ENCODE results near the gene FOXN4.

The FOXN4 gene

DNA sequence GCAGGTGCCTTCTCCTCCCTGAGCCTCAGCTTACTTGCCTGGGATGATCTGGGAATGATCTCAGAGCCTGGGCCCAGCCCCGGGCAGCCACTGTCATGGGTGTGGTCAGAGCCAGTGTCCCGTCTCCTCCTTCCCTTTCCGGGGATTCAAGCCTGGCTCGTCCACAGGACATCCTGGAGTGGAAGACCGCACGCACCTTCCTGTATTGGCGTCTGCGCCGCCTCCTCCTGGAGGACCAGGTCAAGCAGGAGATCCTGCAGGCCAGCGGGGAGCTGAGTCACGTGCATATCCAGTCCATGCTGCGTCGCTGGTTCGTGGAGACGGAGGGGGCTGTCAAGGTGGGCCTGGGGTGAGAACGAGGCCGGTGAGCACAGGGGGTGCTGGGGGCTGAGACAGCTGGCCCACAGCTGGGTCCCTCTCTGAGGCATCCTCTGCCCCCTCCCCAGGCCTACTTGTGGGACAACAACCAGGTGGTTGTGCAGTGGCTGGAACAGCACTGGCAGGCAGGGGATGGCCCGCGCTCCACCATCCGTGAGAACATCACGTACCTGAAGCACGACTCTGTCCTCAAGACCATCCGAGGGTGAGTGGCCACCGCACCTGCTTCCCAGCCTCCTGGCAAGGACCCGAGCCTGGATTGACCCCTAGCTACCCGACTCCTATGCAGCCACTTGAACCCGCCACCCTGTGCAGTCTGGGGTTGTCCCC lies 44.0 kb downstream of the FOXN4 start:
- no peak overlapping the region for H3K4me3 ChIP-seq (ENCODE audit: low read length)
- no peak for TF ChIP-seq ZNF274 (IDR thresholded peaks at IDR 0.05; ENCODE audit: low read depth, low read length)

DNA sequence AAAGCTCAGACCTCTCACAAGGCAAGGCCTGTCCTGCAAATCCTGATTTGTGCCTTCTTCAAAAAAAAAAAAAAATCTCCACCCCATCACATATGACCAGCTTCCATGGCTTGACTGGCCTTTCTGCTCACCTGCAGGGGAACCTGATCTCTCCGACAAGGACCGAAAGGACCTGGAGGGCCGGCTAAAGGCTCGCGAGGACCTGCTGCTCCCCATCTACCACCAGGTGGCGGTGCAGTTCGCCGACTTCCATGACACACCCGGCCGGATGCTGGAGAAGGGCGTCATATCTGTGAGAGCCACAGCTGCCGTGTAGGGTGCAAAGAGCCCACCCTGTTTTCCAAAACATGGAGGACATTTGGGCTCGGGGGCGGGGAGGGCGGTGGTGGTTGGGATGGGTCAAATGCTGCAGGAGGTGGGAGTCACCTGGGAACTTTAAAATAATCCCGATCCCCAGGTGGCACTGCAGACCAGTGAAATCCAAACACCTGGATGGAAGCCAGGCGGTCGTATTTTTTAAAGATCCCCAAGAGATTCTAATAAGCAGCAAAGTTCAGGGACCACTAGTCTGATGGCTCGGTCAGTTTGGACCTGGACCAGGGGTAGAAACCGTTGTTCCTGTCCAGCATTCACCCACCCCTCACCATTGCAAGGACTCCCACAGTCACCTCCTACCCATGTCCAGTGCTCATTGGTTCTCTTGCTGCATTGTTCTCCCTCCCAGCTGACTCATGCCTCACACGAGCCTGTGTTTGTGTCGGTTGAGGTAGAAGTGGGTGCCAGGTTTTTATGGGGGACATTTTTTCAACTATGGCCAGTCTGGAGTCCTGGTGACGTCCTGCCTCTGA lies 44.8 kb downstream of the FOXN4 start:
- TF ChIP-seq ZNF274 (IDR thresholded peaks at IDR 0.05; ENCODE audit: low read depth, low read length), result no peak
- no peak overlapping the region for H3K4me3 ChIP-seq (ENCODE audit: low read length)

DNA sequence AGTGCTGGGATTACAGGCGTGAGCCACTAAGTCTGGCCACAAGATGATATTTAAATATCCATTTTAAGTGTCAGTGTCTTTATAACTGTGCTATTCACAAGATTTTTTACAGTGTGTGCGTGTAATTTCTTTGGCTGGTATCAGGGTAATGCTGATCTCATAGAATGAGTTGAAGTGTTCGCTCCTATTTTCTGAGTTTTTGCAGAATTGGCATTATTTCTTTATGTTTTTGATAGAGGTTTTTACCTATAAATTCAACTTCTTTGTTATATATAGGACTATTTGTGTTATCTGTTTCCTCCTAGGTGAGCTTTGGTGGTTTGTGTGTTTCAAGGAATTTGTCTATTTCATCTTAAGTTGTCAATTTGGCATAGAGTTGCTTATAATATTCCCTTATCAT lies 45.6 kb downstream of the FOXN4 start:
- no peak overlapping the region for H3K4me3 ChIP-seq (ENCODE audit: low read length)
- no peak for TF ChIP-seq ZNF274 (IDR thresholded peaks at IDR 0.05; ENCODE audit: low read depth, low read length)

DNA sequence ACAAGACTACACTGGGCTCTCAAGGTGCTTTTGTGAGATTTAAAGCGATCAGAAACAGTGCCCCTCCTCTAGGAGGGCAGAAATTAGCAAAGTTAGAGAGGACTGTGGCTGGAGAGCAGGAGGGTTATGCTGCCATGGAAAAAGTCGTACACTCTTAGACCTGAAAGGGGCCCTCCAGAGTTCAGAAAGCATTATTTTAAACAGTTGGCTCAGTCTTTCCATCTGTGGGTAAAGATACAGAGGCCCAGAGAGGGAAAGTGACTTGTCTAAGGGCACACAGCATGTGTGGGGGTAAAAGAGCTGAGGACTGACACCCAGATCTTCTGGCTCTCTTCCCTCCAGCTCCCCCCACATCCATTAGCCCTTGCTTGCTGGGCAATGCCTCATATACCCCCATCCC lies 47.1 kb downstream of the FOXN4 start:
- TF ChIP-seq ZNF274 (IDR thresholded peaks at IDR 0.05; ENCODE audit: low read depth, low read length), result no peak
- H3K4me3 ChIP-seq (ENCODE audit: low read length), result no peak overlapping the region

DNA sequence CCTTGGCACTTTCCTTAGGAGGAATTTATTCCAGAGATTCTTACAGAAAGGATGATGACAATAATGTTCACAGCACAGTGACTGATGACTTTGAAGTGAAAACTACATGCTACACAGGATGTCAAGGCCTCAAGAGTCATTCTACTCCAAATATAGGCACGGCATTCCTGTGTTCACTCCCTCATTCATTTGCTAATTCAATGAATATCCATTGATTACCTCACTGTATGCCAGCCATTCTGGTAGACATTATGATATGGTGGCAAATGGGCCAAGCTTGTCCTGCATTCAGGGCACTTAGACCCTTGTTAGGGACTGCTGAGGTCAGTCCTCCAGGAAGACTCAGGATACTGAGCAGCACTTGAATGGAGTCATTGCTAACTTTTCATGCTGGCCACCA lies 48.0 kb downstream of the FOXN4 start:
- H3K4me3 ChIP-seq (ENCODE audit: low read length), result no peak overlapping the region
- TF ChIP-seq ZNF274 (IDR thresholded peaks at IDR 0.05; ENCODE audit: low read depth, low read length), result no peak

DNA sequence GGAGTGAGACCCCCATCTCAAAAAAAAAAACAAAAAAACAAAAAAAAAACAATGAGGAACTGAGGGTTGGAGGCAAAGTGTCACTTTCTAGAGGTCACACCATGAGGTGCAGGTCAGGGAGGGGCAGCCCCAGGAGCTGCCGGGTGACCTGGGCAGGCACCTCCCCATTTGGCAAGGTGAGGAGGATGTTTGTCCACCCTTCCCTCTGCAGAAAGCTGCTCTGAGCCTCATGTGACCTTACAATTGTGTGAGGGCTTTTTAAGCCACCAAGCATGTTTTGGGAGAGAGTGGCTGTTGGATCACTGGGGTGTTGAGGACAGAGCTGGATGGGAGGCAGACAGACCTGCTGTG lies 49.6 kb downstream of the FOXN4 start:
- TF ChIP-seq ZNF274 (IDR thresholded peaks at IDR 0.05; ENCODE audit: low read depth, low read length), result no peak

DNA sequence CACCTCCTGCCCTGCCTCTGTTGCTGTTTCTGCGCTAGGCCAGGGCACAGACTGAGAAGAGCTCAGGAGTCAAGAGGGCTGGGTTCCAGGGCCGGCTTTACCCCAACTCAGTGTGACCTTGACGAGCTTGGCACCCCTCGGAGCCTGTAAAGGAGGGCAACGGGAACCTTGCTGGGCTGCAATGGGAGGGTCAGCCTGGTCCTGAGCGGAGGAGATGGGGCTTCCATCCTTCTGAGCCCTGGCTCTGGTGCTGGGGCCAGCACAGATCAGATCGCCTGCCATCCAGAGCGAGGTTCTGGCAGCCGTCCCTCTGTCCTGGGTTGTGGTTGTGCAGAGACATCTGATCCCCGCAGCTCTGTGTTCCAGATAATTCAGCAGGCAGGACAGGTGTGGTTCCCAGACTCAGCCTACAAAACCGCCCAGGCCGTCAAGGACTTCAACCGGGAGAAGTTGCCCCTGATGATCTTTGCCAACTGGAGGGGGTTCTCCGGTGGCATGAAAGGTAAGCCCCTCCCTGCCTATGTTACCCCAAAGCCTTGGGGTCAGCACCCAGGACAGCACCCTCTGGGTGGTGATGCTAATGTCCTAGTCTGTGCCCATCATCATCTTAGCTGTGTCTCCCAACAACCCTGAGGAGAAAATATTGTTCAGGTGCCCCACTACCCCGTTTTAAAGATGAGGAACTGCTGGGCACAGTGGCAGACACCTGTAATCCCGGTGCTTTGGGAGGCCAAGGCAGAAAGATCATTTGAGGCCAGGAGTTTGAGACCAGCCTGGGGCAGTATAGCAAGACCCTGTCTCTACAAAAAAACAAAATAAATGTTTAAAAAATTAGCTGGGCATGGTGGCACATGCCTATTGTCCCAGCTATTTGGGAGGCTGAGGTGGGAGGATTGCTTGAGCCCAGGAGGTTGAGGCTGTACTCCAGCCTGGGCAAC lies 50.2 kb downstream of the FOXN4 start:
- TF ChIP-seq ZNF274 (IDR thresholded peaks at IDR 0.05; ENCODE audit: low read depth, low read length), result no peak
- H3K4me3 ChIP-seq (ENCODE audit: low read length), result no peak overlapping the region

More for the DNA sequence above, 49.6 kb downstream of the FOXN4 start:
- no peak overlapping the region for H3K4me3 ChIP-seq (ENCODE audit: low read length)

DNA sequence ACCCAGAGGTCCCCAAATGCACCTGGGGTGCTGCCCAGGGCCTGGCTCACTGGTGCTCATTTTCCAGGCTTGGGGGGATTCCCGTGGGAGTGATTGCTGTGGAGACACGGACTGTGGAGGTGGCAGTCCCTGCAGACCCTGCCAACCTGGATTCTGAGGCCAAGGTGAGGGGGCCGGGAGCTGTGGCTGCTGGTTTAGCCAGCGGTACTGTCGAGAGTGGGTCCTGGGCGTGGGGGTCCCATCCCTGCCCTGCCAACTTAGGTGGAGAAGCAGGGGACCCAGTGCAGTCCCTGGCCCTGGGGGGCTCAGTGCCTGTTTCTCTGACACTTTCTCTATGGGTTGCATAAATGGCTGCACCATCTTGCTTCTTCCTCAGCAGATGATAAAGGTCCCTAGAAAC lies 50.9 kb downstream of the FOXN4 start:
- no peak for TF ChIP-seq ZNF274 (IDR thresholded peaks at IDR 0.05; ENCODE audit: low read depth, low read length)
- H3K4me3 ChIP-seq (ENCODE audit: low read length), result no peak overlapping the region

DNA sequence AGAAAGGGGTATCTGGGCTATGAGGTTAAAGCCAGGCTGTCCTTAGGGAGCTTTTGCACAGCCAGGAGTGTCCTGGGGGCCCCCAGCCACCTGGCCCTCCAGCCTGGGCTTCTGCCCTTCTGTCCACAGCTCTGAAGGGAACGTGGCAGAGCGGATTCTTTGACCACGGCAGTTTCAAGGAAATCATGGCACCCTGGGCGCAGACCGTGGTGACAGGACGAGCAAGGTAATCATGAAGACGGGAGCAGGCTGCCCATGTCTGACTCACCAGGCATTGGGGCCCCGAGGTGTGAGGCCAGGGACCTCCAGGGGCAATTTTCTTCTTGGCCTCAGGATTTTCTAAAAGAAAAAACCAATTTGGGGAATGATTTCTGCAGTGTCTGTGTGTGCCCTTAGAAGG lies 53.1 kb downstream of the FOXN4 start:
- H3K4me3 ChIP-seq (ENCODE audit: low read length), result no peak overlapping the region
- TF ChIP-seq ZNF274 (IDR thresholded peaks at IDR 0.05; ENCODE audit: low read depth, low read length), result no peak

DNA sequence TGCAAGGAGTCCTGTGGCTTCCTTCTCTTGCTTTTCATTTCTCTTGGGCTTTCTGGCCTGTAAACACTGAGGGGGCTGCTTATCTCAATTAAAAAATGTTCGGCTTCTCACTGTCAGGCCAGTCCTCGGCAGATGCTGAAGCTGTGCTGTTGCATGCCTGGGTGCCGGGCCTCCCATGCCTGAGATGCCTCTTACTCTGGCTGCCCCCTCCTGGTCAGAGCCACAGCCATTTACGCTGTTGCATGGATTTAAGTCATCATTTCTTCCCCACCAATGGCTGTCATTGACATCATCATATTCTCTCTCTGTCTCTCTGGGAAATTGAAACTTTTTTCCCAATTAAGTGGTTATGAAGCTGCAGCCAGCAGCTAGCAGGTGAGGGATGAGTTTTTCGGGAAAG lies 53.7 kb downstream of the FOXN4 start:
- TF ChIP-seq ZNF274 (IDR thresholded peaks at IDR 0.05; ENCODE audit: low read depth, low read length), result no peak
- no peak overlapping the region for H3K4me3 ChIP-seq (ENCODE audit: low read length)

DNA sequence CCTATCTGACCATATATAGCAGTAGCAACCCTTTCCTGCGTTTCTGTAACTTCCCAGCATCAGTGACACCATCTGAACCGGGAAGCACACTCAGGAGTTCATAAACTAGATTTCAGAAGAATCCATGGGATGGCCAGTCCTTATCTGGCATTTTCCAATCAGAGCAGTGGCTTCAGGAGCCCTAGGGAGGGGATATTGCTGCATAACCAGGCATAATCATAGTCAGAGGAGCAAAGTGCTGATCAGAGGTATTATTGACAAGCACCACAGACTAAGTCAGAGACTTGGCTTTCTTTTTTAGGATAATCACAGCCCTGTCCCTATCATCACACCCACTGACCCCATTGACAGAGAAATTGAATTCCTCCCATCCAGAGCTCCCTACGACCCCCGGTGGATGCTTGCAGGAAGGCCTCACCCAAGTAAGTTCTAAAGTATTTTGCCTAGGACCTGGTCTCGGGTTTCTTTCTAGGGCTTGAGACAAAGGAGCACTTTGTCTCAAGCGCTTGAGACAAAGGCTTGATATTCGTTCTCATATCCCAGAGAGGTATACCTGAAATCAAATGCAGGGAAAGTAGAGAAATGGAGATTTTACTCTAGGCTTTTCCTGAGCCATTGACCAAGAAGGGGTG lies 55.1 kb downstream of the FOXN4 start:
- no peak for TF ChIP-seq ZNF274 (IDR thresholded peaks at IDR 0.05; ENCODE audit: low read depth, low read length)
- H3K4me3 ChIP-seq (ENCODE audit: low read length), result no peak overlapping the region

DNA sequence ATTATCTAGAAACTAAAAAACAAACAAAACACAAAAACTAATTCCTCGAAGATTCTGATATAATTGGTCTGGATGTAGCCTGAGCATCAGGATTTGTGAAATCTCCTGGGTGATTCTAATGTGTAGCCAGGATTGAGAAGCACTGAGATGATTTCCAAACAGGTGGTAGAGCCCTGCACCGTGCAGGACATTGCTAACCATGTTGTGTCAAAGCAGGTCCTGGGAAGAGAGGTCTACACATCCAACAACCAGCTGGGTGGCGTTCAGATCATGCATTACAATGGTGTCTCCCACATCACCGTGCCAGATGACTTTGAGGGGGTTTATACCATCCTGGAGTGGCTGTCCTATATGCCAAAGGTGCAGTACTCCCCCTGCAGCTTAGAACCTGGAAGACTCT lies 56.3 kb downstream of the FOXN4 start:
- no peak overlapping the region for H3K4me3 ChIP-seq (ENCODE audit: low read length)
- TF ChIP-seq ZNF274 (IDR thresholded peaks at IDR 0.05; ENCODE audit: low read depth, low read length), result no peak

DNA sequence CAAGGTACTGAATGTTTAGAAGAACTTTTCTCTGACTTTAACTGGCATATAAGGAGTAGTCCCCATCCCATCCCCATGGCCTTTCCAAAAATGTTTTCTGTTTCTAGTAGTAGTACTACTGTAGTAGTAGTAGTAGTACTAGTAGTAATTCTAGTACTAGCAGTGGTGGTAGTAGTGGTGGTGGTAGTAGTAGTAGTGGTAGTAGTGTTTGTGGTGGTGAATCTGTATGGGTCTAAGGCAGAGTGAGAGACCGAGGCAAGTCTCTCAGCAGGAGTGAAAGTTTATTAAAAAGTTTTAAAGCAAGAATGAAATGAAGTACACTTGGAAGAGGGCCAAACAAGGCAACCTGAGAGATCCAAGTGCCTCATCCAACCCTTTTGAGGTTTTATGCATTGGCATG lies 58.6 kb downstream of the FOXN4 start:
- H3K4me3 ChIP-seq (ENCODE audit: low read length), result no peak overlapping the region
- no peak for TF ChIP-seq ZNF274 (IDR thresholded peaks at IDR 0.05; ENCODE audit: low read depth, low read length)

Data from GM08714 (cell line).